CD14-positive monocyte (primary cell): ENCODE data around the gene CHCHD6. TPM values are rescaled to one million over a fixed set of nuclear protein-coding genes. Genes with fewer than 3 reads are reported as not detected.

Source experiments
- DNase-seq, 3 donors: peaks; one replicate each; pipeline ENCODE4 v3.0.0-alpha.2; 2011 to 2022
- H2AFZ ChIP-seq: 2 replicates; pipeline ENCODE4 v1.6.0; 2012; ENCODE audit warnings: mild to moderate bottlenecking, low read depth, low read length, inconsistent platforms; ENCODE audit not compliant: insufficient read depth, poor library complexity, severe bottlenecking
- H3K27ac ChIP-seq, 2 donors: 1 replicate in 1 of 2; 2 replicates in 1 of 2; pipeline ENCODE4 v1.5.1; 2012 to 2013; ENCODE audit warnings: low read length in 2 of 2, control low read depth in 1 of 2, inconsistent platforms in 1 of 2, low read depth in 1 of 2, mild to moderate bottlenecking in 1 of 2
- H3K27me3 ChIP-seq, 2 donors: one replicate each; pipeline versions ENCODE4 v1.6.0 to v1.6.1; 2011 to 2013; ENCODE audit warnings: low read length in 2 of 2; ENCODE audit not compliant: control insufficient read depth in 2 of 2, insufficient read depth in 2 of 2
- H3K36me3 ChIP-seq, 2 donors: replicated peaks in 1 of 2; 1 replicate in 1 of 2; 2 replicates in 1 of 2; pipeline versions ENCODE4 v1.5.1 to v1.6.1; 2012 to 2013; ENCODE audit warnings: low read length in 2 of 2, control low read depth in 1 of 2, inconsistent platforms in 1 of 2, mild to moderate bottlenecking in 1 of 2; ENCODE audit not compliant: insufficient read depth in 2 of 2, control insufficient read depth in 1 of 2
- H3K4me1 ChIP-seq, 2 donors: 1 replicate in 1 of 2; 2 replicates in 1 of 2; pipeline versions ENCODE4 v1.5.1 to v1.6.1; 2012 to 2013; ENCODE audit warnings: low read length in 2 of 2, control low read depth in 1 of 2, inconsistent platforms in 1 of 2, mild to moderate bottlenecking in 1 of 2, moderate library complexity in 1 of 2; ENCODE audit not compliant: insufficient read depth in 2 of 2, control insufficient read depth in 1 of 2
- H3K4me2 ChIP-seq: replicated peaks from 2 replicates; pipeline ENCODE3; 2012; ENCODE audit warnings: low read length, moderate library complexity, mild to moderate bottlenecking; ENCODE audit not compliant: poor library complexity, severe bottlenecking; ENCODE audit errors: extremely low read depth
- H3K4me3 ChIP-seq, 3 experiments: fragments of 200-600 bp in 1 of 3; sonication (generic) in 1 of 3; replicated peaks in 1 of 3; 1 replicate in 2 of 3; 2 replicates in 1 of 3; pipeline ENCODE4 v1.5.1; 2011 to 2013; ENCODE audit warnings: low read length in 3 of 3, mild to moderate bottlenecking in 3 of 3, control low read depth in 2 of 3, low read depth in 2 of 3, inconsistent platforms in 1 of 3, moderate library complexity in 1 of 3
- H3K79me2 ChIP-seq: 2 replicates; pipeline ENCODE4 v1.6.0; 2012; ENCODE audit warnings: mild to moderate bottlenecking, control low read depth, inconsistent platforms, low read length, moderate library complexity; ENCODE audit not compliant: insufficient read depth
- H3K9ac ChIP-seq: 2 replicates; pipeline ENCODE4 v1.6.0; 2017; ENCODE audit warnings: low read length, mild to moderate bottlenecking; ENCODE audit not compliant: insufficient read depth, poor library complexity, severe bottlenecking
- H3K9me3 ChIP-seq, 2 donors: replicated peaks in 1 of 2; 1 replicate in 1 of 2; 2 replicates in 1 of 2; pipeline versions ENCODE4 v1.5.1 to v1.6.1; 2012 to 2013; ENCODE audit warnings: low read length in 2 of 2, control low read depth in 1 of 2; ENCODE audit not compliant: control insufficient read depth in 1 of 2, insufficient read depth in 1 of 2
- H4K20me1 ChIP-seq: 2 replicates; pipeline ENCODE4 v1.6.0; 2012; ENCODE audit warnings: mild to moderate bottlenecking, low read length, control low read depth, moderate library complexity; ENCODE audit not compliant: insufficient read depth
- H3K27ac Mint-ChIP-seq, 7 donors: one replicate each; pipeline ENCODE4 v1.8.0; 2020; ENCODE audit warnings: mild to moderate bottlenecking in 7 of 7, mixed read lengths in 7 of 7, moderate library complexity in 6 of 7, inconsistent platforms in 2 of 7
- H3K27me3 Mint-ChIP-seq, 3 donors: one replicate each; pipeline ENCODE4 v1.8.0; 2021 to 2022; ENCODE audit warnings: low read depth in 3 of 3, mild to moderate bottlenecking in 3 of 3, mixed read lengths in 3 of 3, moderate library complexity in 3 of 3, inconsistent platforms in 1 of 3
- H3K36me3 Mint-ChIP-seq, 2 donors: one replicate each; pipeline ENCODE4 v1.8.0; 2020; ENCODE audit warnings: mixed read lengths in 2 of 2, inconsistent platforms in 1 of 2, mild to moderate bottlenecking in 1 of 2
- H3K4me1 Mint-ChIP-seq: one replicate; pipeline ENCODE4 v1.8.0; 2020; ENCODE audit warnings: mild to moderate bottlenecking, mixed read lengths
- H3K4me3 Mint-ChIP-seq, 2 donors: one replicate each; pipeline ENCODE4 v1.8.0; 2020; ENCODE audit warnings: mild to moderate bottlenecking in 2 of 2, mixed read lengths in 2 of 2, moderate library complexity in 1 of 2
- H3K9me3 Mint-ChIP-seq, 7 donors: one replicate each; pipeline ENCODE4 v1.8.0; 2020 to 2022; ENCODE audit warnings: mixed read lengths in 7 of 7, mild to moderate bottlenecking in 6 of 7, moderate library complexity in 6 of 7, inconsistent platforms in 2 of 7
- CTCF ChIP-seq: fragments of 200-600 bp; IDR thresholded peaks from one replicate; pipeline ENCODE4 v1.8.0; 2022; ENCODE audit warnings: antibody characterized with exemption, mild to moderate bottlenecking
- WGBS: methylation state at CpG from one replicate; pipeline ENCODE4 v1.1.5; 2013; ENCODE audit warnings: missing lambda C conversion rate; ENCODE audit not compliant: insufficient coverage; 5-methylcytosine and 5-hydroxymethylcytosine counted together
- intact Hi-C, 2 donors: fragments of 100-400 bp; cut with micrococcal nuclease; formaldehyde crosslinking; loops; one replicate each; pipeline versions ENCODE4 v1.15.0 to v1.15.1; 2023
- polyA plus RNA-seq, 3 donors: library from polyadenylated mRNA; depleted of rRNA in 1 of 3; unstranded in 2 of 3; stranded (reverse) in 1 of 3; fragments of 300-500 nt in 2 of 3; fragments of >200 nt in 1 of 3; fragmentation: Illumina TruSeq in 2 of 3; gene quantifications; 1 replicate in 2 of 3; 2 replicates in 1 of 3; pipeline ENCODE4 v1.2.3, GENCODE V29; 2012 to 2021

The CHCHD6 gene
- polyA plus RNA-seq, 3 donors = 1.1 to 1.8 (median 1.8) TPM

GRCh38 chr3:126888186-126888760 is 184.2 kb downstream of the CHCHD6 start:
- H3K36me3 Mint-ChIP-seq = peaks cover 0 to 2% of the 10 kb centered on the region in 2 donors
- no peak overlapping the region for H3K27ac Mint-ChIP-seq
- no peak for TF ChIP-seq CTCF
- peaks cover 24 to 76% (median 56%) of the 10 kb centered on the region in 3 donors for H3K27me3 Mint-ChIP-seq
- 91% methylated on average over 3 of the region's 5 CpGs for WGBS
- no peaks in the 10 kb centered on the region for H3K4me1 Mint-ChIP-seq
- Histone ChIP-seq H3K4me3 (no peak overlapping the region), H3K27ac (no peak overlapping the region), H3K9me3 (no peaks in the 10 kb centered on the region), H3K27me3 (peaks cover 0 to 38% of the 10 kb centered on the region in 2 donors), H3K36me3 (no peaks in the 10 kb centered on the region), H4K20me1 (no peaks in the 10 kb centered on the region), H3K4me1 (no peaks in the 10 kb centered on the region), H3K9ac (no peak overlapping the region), H3K4me2 (no peak overlapping the region), H2AFZ (no peak overlapping the region), H3K79me2 (no peaks in the 10 kb centered on the region)
- DNase-seq = no peak
- no peaks in the 10 kb centered on the region for H3K9me3 Mint-ChIP-seq
- intact Hi-C loops = no loop called here
- no peak overlapping the region for H3K4me3 Mint-ChIP-seq

- no peak overlapping the region for H2AFZ ChIP-seq
- H3K4me2 ChIP-seq = no peak overlapping the region
- no peaks in the 10 kb centered on the region for H3K79me2 ChIP-seq
- no peak overlapping the region for H3K9ac ChIP-seq
- TF ChIP-seq CTCF = no peak
- intact Hi-C loops = no loop called here
- Mint-ChIP-seq H3K27ac (no peak overlapping the region), H3K36me3 (peaks cover 0 to 2% of the 10 kb centered on the region in 2 donors), H3K27me3 (peaks cover 34 to 66% (median 66%) of the 10 kb centered on the region in 3 donors), H3K9me3 (no peaks in the 10 kb centered on the region), H3K4me3 (no peak overlapping the region), H3K4me1 (no peaks in the 10 kb centered on the region)
- no peak overlapping the region for H3K4me3 ChIP-seq
- WGBS = 91% methylated on average over 11 of the region's 15 CpGs
- H3K36me3 ChIP-seq = no peaks in the 10 kb centered on the region
- no peaks in the 10 kb centered on the region for H4K20me1 ChIP-seq
- no peaks in the 10 kb centered on the region for H3K4me1 ChIP-seq
- no peak overlapping the region for H3K27ac ChIP-seq
- peaks cover 3 to 49% of the 10 kb centered on the region in 2 donors for H3K27me3 ChIP-seq
- DNase-seq = no peak
- no peaks in the 10 kb centered on the region for H3K9me3 ChIP-seq
Measured at GRCh38 chr3:126889276-126890201, 185.5 kb downstream of the CHCHD6 start.
